Measurements from ENCODE around the gene KRTAP19-3. TPM values are rescaled to one million over a fixed set of nuclear protein-coding genes. Genes with fewer than 3 reads are reported as not detected.
"Not testable (repeated sequence)": the region's sequence is repeated elsewhere in the genome, so short reads cannot be mapped to it uniquely, and the experiment has no call there.

Gene KRTAP19-3
- polyA plus RNA-seq (2013, experiment 1 of 2) = not detected
- polyA plus RNA-seq (2013, experiment 2 of 2) = not detected

DNA sequence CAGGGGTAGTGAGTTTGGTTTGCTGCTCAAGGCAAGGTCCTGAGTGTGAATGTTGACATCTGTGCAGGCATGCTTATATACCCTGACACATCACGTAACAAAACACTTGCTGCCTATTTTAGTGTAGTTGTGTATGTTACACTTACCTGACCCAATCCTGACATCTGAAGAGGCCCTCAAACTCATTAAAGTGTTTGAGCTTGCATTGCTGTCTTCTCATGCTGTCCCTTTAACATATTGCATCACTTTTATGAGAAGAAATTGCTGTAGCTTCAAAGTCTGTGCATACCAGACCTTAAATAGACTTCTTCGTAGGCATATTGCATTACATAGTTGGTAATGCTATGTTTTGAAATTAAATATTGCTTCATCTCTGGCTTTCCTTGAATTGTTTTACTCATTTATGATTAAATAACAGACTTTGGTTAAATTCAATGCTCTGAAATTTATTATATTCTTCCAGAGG is at the start of gene KRTAP19-3:
Gene KRTAP19-3, minus strand, starts transcription at position 51 of the 466 bp plus-strand sequence. CDS start 56 bp downstream, outside the sequence.
- no CpG with 5 or more reads among the region's 2 CpGs for WGBS, 2 experiments (ENCODE audit: insufficient coverage in 2 of 2)
- H3K4me3 ChIP-seq (ENCODE audit: extremely low read depth, insufficient read depth, low read length, poor library complexity, severe bottlenecking) = no peak within 1 kb of the TSS
- peaks cover 4% of the 10 kb centered on the region for H3K9me3 ChIP-seq (ENCODE audit: control insufficient read depth, low read length)
- H3K4me1 ChIP-seq (ENCODE audit: control insufficient read depth, insufficient read depth, low read length, poor library complexity, severe bottlenecking) = no peaks in the 10 kb centered on the region
- no peaks in the 10 kb centered on the region for H3K36me3 ChIP-seq (ENCODE audit: control insufficient read depth, insufficient read depth, low read length)
- H3K27ac ChIP-seq (ENCODE audit: low read depth, low read length, severe bottlenecking) = no peak within 1 kb of the TSS

DNA sequence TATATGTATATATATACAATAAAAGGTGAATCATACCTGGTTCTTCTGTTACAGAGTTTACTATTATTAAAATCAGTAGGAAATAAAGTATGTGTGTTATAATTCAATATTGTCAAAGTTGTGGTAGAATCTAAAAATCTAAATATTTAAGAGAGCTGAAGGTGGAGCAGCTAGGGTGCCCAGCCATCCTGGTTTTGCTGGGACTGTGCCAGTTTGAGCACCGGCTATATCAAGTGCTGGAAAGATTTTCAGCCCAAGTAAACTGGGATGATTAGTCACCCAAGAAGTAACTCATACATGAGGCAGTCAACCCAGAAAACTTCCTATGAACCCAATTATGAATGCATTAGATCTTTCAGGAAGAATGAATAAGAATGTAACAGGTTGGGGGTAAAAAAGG is 27.1 kb upstream of the KRTAP19-3 start:
- H3K36me3 ChIP-seq (ENCODE audit: control insufficient read depth, insufficient read depth, low read length) = no peaks in the 10 kb centered on the region
- no peak overlapping the region for H3K4me3 ChIP-seq (ENCODE audit: extremely low read depth, insufficient read depth, low read length, poor library complexity, severe bottlenecking)
- no peaks in the 10 kb centered on the region for H3K4me1 ChIP-seq (ENCODE audit: control insufficient read depth, insufficient read depth, low read length, poor library complexity, severe bottlenecking)
- no CpG with 5 or more reads among the region's 1 CpG for WGBS, 2 experiments (ENCODE audit: insufficient coverage in 2 of 2)
- H3K27ac ChIP-seq (ENCODE audit: low read depth, low read length, severe bottlenecking) = no peak overlapping the region
- H3K9me3 ChIP-seq (ENCODE audit: control insufficient read depth, low read length) = no peaks in the 10 kb centered on the region

GRCh38 chr21:30515681-30516080 is 23.9 kb upstream of the KRTAP19-3 start:
- WGBS, 2 experiments (ENCODE audit: insufficient coverage in 2 of 2) = 80% methylated on average over 1 of the region's 1 CpG; no CpG with 5 or more reads in 1 of the 2 experiments
- Histone ChIP-seq H3K27ac (ENCODE audit: low read depth, low read length, severe bottlenecking) (no peak overlapping the region), H3K9me3 (ENCODE audit: control insufficient read depth, low read length) (no peaks in the 10 kb centered on the region), H3K36me3 (ENCODE audit: control insufficient read depth, insufficient read depth, low read length) (no peaks in the 10 kb centered on the region), H3K4me1 (ENCODE audit: control insufficient read depth, insufficient read depth, low read length, poor library complexity, severe bottlenecking) (no peaks in the 10 kb centered on the region), H3K4me3 (ENCODE audit: extremely low read depth, insufficient read depth, low read length, poor library complexity, severe bottlenecking) (no peak overlapping the region)

DNA sequence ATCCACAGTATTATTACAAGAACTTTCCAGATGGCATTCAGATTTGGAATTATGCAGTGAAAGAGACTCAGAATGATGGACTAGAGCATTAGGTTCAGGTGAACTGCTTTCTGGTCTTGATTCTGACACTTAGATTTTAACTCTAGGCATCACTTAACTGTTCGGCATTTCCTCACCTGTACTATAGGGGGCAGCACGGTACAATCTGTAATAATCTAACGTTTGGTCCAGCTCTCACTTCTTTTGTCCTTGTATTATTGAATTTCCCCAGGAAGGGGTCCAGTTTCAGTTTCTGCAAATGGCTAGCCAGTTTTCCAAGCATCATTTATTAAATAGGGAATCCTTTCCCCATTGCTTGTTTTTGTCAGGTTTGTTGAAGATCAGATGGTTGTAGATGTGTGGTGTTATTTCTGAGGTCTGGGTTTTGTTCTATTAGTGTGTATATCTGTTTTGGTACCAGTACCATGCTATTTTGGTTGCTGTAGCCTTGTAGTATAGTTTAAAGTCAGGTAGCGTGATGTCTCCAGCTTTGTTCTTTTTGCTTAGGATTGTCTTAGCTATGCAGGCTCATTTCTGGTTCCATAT is 13.9 kb upstream of the KRTAP19-3 start:
- not testable (repeated sequence) for H3K4me3 ChIP-seq (ENCODE audit: extremely low read depth, insufficient read depth, low read length, poor library complexity, severe bottlenecking); H3K27ac ChIP-seq (ENCODE audit: low read depth, low read length, severe bottlenecking); H3K36me3 ChIP-seq (ENCODE audit: control insufficient read depth, insufficient read depth, low read length); H3K9me3 ChIP-seq (ENCODE audit: control insufficient read depth, low read length); H3K4me1 ChIP-seq (ENCODE audit: control insufficient read depth, insufficient read depth, low read length, poor library complexity, severe bottlenecking)
- 39 to 58% methylated on average over 2 to 3 of the region's 4 CpGs for WGBS, 2 experiments (ENCODE audit: insufficient coverage in 2 of 2)

- 95% methylated on average over 4 of the region's 6 CpGs; no CpG with 5 or more reads in 1 of the 2 experiments for WGBS, 2 experiments (ENCODE audit: insufficient coverage in 2 of 2)
- H3K4me1 ChIP-seq (ENCODE audit: control insufficient read depth, insufficient read depth, low read length, poor library complexity, severe bottlenecking) = no peaks in the 10 kb centered on the region
- no peak within 1 kb of the TSS for H3K4me3 ChIP-seq (ENCODE audit: extremely low read depth, insufficient read depth, low read length, poor library complexity, severe bottlenecking)
- no peak within 1 kb of the TSS for H3K27ac ChIP-seq (ENCODE audit: low read depth, low read length, severe bottlenecking)
- no peaks in the 10 kb centered on the region for H3K9me3 ChIP-seq (ENCODE audit: control insufficient read depth, low read length)
- no peaks in the 10 kb centered on the region for H3K36me3 ChIP-seq (ENCODE audit: control insufficient read depth, insufficient read depth, low read length)
These were observed 10.2 kb upstream of the KRTAP19-3 start, which contains the start of gene KRTAP19-5 for GRCh38 chr21:30502041-30502440. Gene KRTAP19-5 (minus strand): TSS chr21:30502141. CDS start chr21:30502090, 51 bp downstream.

GRCh38 chr21:30497065-30497464 is 5.3 kb upstream of the KRTAP19-3 start, which contains the start of gene KRTAP19-4:
Gene KRTAP19-4 (minus strand): TSS chr21:30497165. CDS start chr21:30497110, 55 bp downstream.
- H3K27ac ChIP-seq (ENCODE audit: low read depth, low read length, severe bottlenecking) = no peak within 1 kb of the TSS
- H3K36me3 ChIP-seq (ENCODE audit: control insufficient read depth, insufficient read depth, low read length) = no peaks in the 10 kb centered on the region
- 54% methylated on average over 2 of the region's 4 CpGs; no CpG with 5 or more reads in 1 of the 2 experiments for WGBS, 2 experiments (ENCODE audit: insufficient coverage in 2 of 2)
- no peaks in the 10 kb centered on the region for H3K9me3 ChIP-seq (ENCODE audit: control insufficient read depth, low read length)
- no peak within 1 kb of the TSS for H3K4me3 ChIP-seq (ENCODE audit: extremely low read depth, insufficient read depth, low read length, poor library complexity, severe bottlenecking)
- no peaks in the 10 kb centered on the region for H3K4me1 ChIP-seq (ENCODE audit: control insufficient read depth, insufficient read depth, low read length, poor library complexity, severe bottlenecking)

DNA sequence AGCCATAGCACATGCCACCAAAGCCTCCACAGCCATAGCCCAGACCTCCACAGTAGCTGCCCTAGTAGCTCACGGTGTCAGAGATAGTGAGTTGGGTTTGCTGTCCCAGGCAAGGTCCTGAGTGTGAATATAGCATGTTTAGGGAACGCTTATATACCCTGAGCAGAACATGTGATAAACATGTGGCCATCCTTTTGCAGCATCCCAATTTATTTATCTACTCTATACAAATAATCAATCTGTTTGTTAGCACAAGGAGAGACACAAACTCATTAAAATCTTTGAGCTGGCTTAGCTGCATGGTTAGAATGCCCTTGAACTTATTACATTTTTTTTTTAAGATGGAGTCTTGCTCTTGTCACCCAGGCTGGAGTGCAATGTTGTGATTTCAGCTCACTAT is 4.5 kb downstream of the KRTAP19-3 start, which contains the start of gene KRTAP19-2:
Gene KRTAP19-2, minus strand, starts transcription at position 101 of the 400 bp plus-strand sequence. Its CDS starts 88 bp downstream, at position 13.
- WGBS, 2 experiments (ENCODE audit: insufficient coverage in 2 of 2) = no CpG with 5 or more reads among the region's 2 CpGs
- peaks cover 17% of the 10 kb centered on the region for H3K9me3 ChIP-seq (ENCODE audit: control insufficient read depth, low read length)
- H3K4me3 ChIP-seq (ENCODE audit: extremely low read depth, insufficient read depth, low read length, poor library complexity, severe bottlenecking) = no peak within 1 kb of the TSS
- no peaks in the 10 kb centered on the region for H3K4me1 ChIP-seq (ENCODE audit: control insufficient read depth, insufficient read depth, low read length, poor library complexity, severe bottlenecking)
- no peak within 1 kb of the TSS for H3K27ac ChIP-seq (ENCODE audit: low read depth, low read length, severe bottlenecking)
- no peaks in the 10 kb centered on the region for H3K36me3 ChIP-seq (ENCODE audit: control insufficient read depth, insufficient read depth, low read length)

DNA sequence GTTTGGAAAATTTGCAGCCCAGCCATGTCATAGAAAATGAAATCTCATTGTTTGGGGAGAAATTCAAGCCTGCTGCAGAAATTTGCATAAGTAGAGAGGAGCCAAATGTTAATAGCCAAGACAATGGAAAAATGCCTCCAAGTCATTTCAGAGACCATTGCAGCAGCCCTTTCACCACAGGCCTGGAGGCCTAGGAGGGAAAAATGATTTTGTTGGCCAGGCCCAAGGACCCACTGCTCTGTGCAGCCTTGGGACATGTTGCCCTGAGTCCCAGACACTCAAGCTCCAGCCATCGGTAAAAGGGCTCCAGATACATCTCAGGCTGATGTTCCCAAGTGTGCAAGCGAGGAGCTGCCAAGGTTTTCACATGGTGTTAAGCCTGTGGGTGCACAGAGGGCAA is 5.6 kb downstream of the KRTAP19-3 start:
- H3K36me3 ChIP-seq (ENCODE audit: control insufficient read depth, insufficient read depth, low read length) = no peaks in the 10 kb centered on the region
- 14 to 80% methylated on average over 1 to 2 of the region's 2 CpGs for WGBS, 2 experiments (ENCODE audit: insufficient coverage in 2 of 2)
- peaks cover 17% of the 10 kb centered on the region for H3K9me3 ChIP-seq (ENCODE audit: control insufficient read depth, low read length)
- no peaks in the 10 kb centered on the region for H3K4me1 ChIP-seq (ENCODE audit: control insufficient read depth, insufficient read depth, low read length, poor library complexity, severe bottlenecking)
- H3K4me3 ChIP-seq (ENCODE audit: extremely low read depth, insufficient read depth, low read length, poor library complexity, severe bottlenecking) = no peak overlapping the region
- no peak overlapping the region for H3K27ac ChIP-seq (ENCODE audit: low read depth, low read length, severe bottlenecking)

DNA sequence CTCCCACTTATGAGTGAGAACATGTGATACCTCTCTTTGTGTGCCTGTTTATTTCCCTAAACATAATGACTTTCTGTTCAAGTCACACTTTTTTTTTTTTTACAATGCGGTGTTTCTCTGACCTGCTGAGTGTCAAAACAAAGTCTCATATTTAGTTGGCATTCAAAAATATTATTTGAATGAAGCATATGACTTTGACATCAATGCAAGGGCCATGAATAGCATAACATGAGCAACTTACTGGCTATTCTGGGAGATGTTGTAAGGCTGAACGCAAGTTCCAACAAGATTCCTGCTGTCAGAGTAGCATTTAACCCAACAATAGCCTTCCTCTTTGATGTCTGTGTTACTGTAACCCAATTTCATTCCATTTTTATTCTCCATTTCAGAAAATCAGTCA is 9.7 kb downstream of the KRTAP19-3 start:
- no peak overlapping the region for H3K27ac ChIP-seq (ENCODE audit: low read depth, low read length, severe bottlenecking)
- no peak overlapping the region for H3K4me3 ChIP-seq (ENCODE audit: extremely low read depth, insufficient read depth, low read length, poor library complexity, severe bottlenecking)
- peaks cover 15% of the 10 kb centered on the region for H3K9me3 ChIP-seq (ENCODE audit: control insufficient read depth, low read length)
- H3K4me1 ChIP-seq (ENCODE audit: control insufficient read depth, insufficient read depth, low read length, poor library complexity, severe bottlenecking) = no peaks in the 10 kb centered on the region
- 50 to 100% methylated on average over 1 of the region's 2 CpGs for WGBS, 2 experiments (ENCODE audit: insufficient coverage in 2 of 2)
- H3K36me3 ChIP-seq (ENCODE audit: control insufficient read depth, insufficient read depth, low read length) = no peaks in the 10 kb centered on the region

GRCh38 chr21:30480145-30480544 is 11.7 kb downstream of the KRTAP19-3 start, which contains the start of gene KRTAP19-1:
Gene KRTAP19-1 (minus strand): TSS chr21:30480367. CDS start chr21:30480317, 50 bp downstream.
- no peaks in the 10 kb centered on the region for H3K4me1 ChIP-seq (ENCODE audit: control insufficient read depth, insufficient read depth, low read length, poor library complexity, severe bottlenecking)
- WGBS, 2 experiments (ENCODE audit: insufficient coverage in 2 of 2) = 88 to 89% methylated on average over 6 to 7 of the region's 7 CpGs
- no peaks in the 10 kb centered on the region for H3K36me3 ChIP-seq (ENCODE audit: control insufficient read depth, insufficient read depth, low read length)
- no peaks in the 10 kb centered on the region for H3K9me3 ChIP-seq (ENCODE audit: control insufficient read depth, low read length)
- H3K4me3 ChIP-seq (ENCODE audit: extremely low read depth, insufficient read depth, low read length, poor library complexity, severe bottlenecking) = no peak within 1 kb of the TSS
- H3K27ac ChIP-seq (ENCODE audit: low read depth, low read length, severe bottlenecking) = no peak within 1 kb of the TSS

GRCh38 chr21:30479259-30479658 is 12.6 kb downstream of the KRTAP19-3 start:
- Histone ChIP-seq H3K36me3 (ENCODE audit: control insufficient read depth, insufficient read depth, low read length) (no peaks in the 10 kb centered on the region), H3K4me3 (ENCODE audit: extremely low read depth, insufficient read depth, low read length, poor library complexity, severe bottlenecking) (no peak overlapping the region), H3K4me1 (ENCODE audit: control insufficient read depth, insufficient read depth, low read length, poor library complexity, severe bottlenecking) (no peaks in the 10 kb centered on the region), H3K9me3 (ENCODE audit: control insufficient read depth, low read length) (no peaks in the 10 kb centered on the region), H3K27ac (ENCODE audit: low read depth, low read length, severe bottlenecking) (no peak overlapping the region)
- 100% methylated on average over 2 to 3 of the region's 4 CpGs for WGBS, 2 experiments (ENCODE audit: insufficient coverage in 2 of 2)

All from mesodermal cell (in vitro differentiated cells).